Right forelimb (tissue), 1 donor: ENCODE results near the gene RUFY4.
"Not testable (repeated sequence)": the region's sequence is repeated elsewhere in the genome, so short reads cannot be mapped to it uniquely, and the experiment has no call there.

Experiments used
- DNase-seq: peaks from one replicate; pipeline ENCODE4 v3.0.0-alpha.2; 2018

Gene RUFY4

DNA sequence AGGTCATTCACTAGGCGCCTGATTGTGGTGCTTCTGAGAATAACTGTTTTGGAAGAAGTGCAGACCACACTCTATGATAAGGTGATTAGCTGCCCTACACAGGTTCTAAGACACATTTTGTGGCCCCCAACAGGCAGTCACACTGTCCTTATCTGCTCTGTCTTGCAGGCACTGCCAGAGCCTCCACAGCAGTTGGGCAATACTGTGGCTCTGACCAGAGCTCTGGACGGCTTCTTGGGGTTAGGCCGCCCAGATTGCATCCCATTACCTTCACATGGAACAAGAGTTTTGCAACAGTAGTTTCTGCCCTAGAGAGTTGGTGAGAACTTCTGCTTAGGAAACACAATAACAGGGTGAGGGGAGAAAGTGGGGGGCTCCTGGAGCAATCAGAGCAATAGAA lies 22.7 kb downstream of the RUFY4 start:
- DNase-seq: no peak

- DNase-seq: no peak
Measured at GRCh38 chr2:218093879-218094278, 24.8 kb downstream of the RUFY4 start.

GRCh38 chr2:218095853-218096252 lies 26.8 kb downstream of the RUFY4 start:
- DNase-seq: no peak

DNA sequence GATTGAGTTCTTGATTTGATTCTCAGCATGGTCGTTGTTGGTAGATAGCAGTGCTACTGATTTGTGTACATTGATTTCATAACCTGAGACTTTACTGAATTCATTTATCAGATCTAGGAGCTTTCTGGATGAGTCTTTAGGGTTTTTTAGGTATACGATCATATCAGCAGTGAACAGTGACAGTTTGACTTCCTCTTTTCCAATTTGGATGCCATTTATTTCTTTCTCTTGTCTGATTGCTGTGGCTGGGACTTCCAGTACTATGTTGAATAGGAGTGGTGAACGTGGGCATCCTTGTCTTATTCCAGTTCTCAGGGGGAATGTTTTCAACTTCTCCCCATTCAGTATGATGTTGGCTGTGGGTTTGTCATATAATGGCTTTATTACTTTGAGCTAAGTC lies 28.9 kb downstream of the RUFY4 start:
- DNase-seq: no peak

DNA sequence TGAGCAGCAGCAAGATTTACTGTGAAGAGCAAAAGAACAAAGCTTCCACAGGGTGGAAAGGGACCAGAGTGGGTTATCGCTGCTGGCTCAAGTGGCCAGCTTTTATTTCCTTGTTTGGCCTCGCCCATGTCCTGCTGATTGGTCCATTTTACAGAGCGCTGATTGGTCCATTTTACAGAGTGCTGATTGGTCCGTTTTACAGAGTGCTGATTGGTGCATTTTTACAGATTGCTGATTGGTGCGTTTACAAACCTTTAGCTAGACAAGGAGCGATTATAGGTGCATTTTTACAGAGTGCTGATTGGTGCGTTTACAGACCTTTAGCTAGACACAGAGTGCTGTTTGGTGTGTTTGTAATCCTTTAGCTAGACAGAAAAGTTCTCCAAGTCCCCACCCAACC lies 39.8 kb downstream of the RUFY4 start:
- not testable (repeated sequence) for DNase-seq

GRCh38 chr2:218121789-218122188 lies 52.7 kb downstream of the RUFY4 start:
- DNase-seq: not testable (repeated sequence)

- not testable (repeated sequence) for DNase-seq
Measured at GRCh38 chr2:218122286-218122685, 53.2 kb downstream of the RUFY4 start.

GRCh38 chr2:218123986-218124385 lies 54.9 kb downstream of the RUFY4 start:
- no peak for DNase-seq

GRCh38 chr2:218125095-218125494 lies 56.0 kb downstream of the RUFY4 start:
- DNase-seq: no peak

- no peak for DNase-seq
Measured at GRCh38 chr2:218125626-218126080, 56.6 kb downstream of the RUFY4 start, which contains the start of gene CXCR2. Gene CXCR2, plus strand, starts transcription at chr2:218126028. Its CDS starts 8,774 bp downstream, at chr2:218134802.

GRCh38 chr2:218127929-218128455 lies 58.9 kb downstream of the RUFY4 start:
- no peak for DNase-seq

GRCh38 chr2:218128781-218129457 lies 59.9 kb downstream of the RUFY4 start:
- DNase-seq: no peak

DNA sequence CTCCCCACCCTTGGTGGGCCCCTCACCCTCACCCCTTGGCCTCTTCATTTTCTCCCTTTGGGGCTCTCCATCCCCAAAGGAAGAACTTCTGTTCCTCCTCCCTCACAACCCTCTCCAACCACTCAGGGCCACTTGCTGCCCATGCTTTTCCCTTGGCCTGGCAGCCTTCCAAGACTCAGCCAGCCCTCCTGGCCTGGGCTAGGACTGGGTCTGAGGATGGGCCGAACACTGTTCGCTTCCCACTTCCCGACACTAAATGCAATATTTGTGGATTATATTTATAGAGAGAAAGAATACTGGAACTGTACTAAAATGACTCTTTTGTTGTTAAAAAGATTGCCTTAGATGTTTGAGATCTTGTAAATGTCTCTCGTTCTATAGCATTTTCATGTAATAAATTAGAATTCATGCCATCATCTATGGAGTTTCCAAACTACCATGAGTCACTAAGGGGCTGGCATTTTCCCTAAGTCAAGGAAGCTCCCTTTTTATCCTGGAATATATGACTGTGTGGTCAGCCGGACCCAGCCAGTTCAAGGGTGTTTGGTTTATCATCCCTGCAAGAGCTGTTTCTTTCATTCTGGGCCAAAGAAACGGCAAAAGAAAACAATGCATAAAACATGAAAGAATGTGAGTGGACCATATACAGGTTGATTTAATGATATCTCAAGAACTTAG lies 60.5 kb downstream of the RUFY4 start:
- DNase-seq: no peak

- DNase-seq: no peak
Measured at GRCh38 chr2:218130377-218130776, 61.3 kb downstream of the RUFY4 start.

- DNase-seq: no peak
Measured at GRCh38 chr2:218130822-218131221, 61.8 kb downstream of the RUFY4 start.

- DNase-seq: no peak
Measured at GRCh38 chr2:218137514-218137913, 68.5 kb downstream of the RUFY4 start.

DNA sequence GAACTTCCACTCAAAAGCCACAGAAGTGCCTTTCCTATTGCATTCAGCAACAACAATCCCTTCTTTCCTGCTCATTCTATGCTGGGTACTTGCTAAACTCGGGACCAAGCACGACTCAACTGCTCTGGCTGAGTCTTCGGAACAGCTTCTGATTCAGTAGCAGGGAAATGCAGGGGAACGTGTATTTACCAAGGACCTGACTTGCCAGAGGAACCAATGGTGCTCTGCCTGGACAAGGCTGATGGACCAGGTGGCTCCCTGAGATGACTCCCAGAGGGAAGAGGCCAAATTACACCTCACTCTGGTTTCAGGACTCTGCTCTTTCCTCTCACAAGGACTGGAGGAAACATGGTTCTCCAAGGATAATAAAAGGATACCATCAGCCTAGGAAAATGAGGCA lies 69.0 kb downstream of the RUFY4 start:
- no peak for DNase-seq
